HepG2 (cell line): ENCODE results near the gene PLCD4. TPM values are rescaled to one million over a fixed set of nuclear protein-coding genes. Genes with fewer than 3 reads are reported as not detected.

Source experiments
- CHD4 ChIP-seq: fragments of 200-600 bp; sonication (generic); IDR thresholded peaks from 2 replicates; pipeline ENCODE4 v1.7.0; 2017; ENCODE audit warnings: mild to moderate bottlenecking, low read length, borderline replicate concordance
- FOXJ3 ChIP-seq: sonication (generic); formaldehyde crosslinking; IDR thresholded peaks from 2 replicates; pipeline ENCODE4 v1.4.0; 2020; ENCODE audit warnings: missing genetic modification reagents, mild to moderate bottlenecking, borderline replicate concordance
- ISX ChIP-seq: sonication (generic); formaldehyde crosslinking; conservative IDR thresholded peaks from 2 replicates; pipeline ENCODE4 v1.5.0; 2020; ENCODE audit warnings: missing genetic modification reagents
- MBD4 ChIP-seq: IDR thresholded peaks from 2 replicates; pipeline ENCODE4 v1.6.1; 2012; ENCODE audit warnings: low read length, inconsistent platforms, borderline replicate concordance
- MEIS2 ChIP-seq: sonication (generic); formaldehyde crosslinking; IDR thresholded peaks from 2 replicates; pipeline ENCODE4 v1.9.0; 2021; ENCODE audit warnings: mild to moderate bottlenecking, missing genetic modification reagents
- NAIF1 ChIP-seq: sonication (generic); formaldehyde crosslinking; IDR thresholded peaks from 2 replicates; pipeline ENCODE4 v1.5.0; 2020; ENCODE audit warnings: mild to moderate bottlenecking, missing genetic modification reagents, borderline replicate concordance
- NFIC ChIP-seq: IDR thresholded peaks from 2 replicates; pipeline ENCODE4 v1.6.1; 2012; ENCODE audit warnings: mild to moderate bottlenecking, low read length, inconsistent platforms
- POLR2G ChIP-seq: fragments of 200-400 bp; formaldehyde crosslinking; IDR thresholded peaks from 2 replicates; pipeline ENCODE4 v1.6.1; 2018; ENCODE audit warnings: mild to moderate bottlenecking, low read depth, low read length, moderate library complexity
- RNF2 ChIP-seq: fragments of 450-650 bp; conservative IDR thresholded peaks from 2 replicates; pipeline ENCODE4 v1.6.1; 2016; ENCODE audit warnings: low read depth
- RORA ChIP-seq: sonication (generic); formaldehyde crosslinking; IDR thresholded peaks from 2 replicates; pipeline ENCODE4 v1.5.0; 2020; ENCODE audit warnings: mild to moderate bottlenecking, missing genetic modification reagents, moderate library complexity
- SMAD9 ChIP-seq: sonication (generic); formaldehyde crosslinking; IDR thresholded peaks from 2 replicates; pipeline ENCODE4 v1.5.1; 2020; ENCODE audit warnings: mild to moderate bottlenecking, missing genetic modification reagents
- SOX6 ChIP-seq, 2 experiments: fragments of 450-650 bp in 1 of 2; sonication (generic) in 1 of 2; formaldehyde crosslinking in 1 of 2; IDR thresholded peaks; 2 replicates each; pipeline versions ENCODE4 v1.4.0 to v1.6.1; 2017 to 2020; ENCODE audit warnings: antibody characterized with exemption in 1 of 2, mild to moderate bottlenecking in 1 of 2, missing genetic modification reagents in 1 of 2
- SRSF9 ChIP-seq: fragments of 200-400 bp; formaldehyde crosslinking; IDR thresholded peaks from 2 replicates; pipeline ENCODE4 v1.6.1; 2018; ENCODE audit warnings: borderline replicate concordance, mild to moderate bottlenecking, low read depth, low read length; ENCODE audit not compliant: insufficient read depth, poor library complexity, severe bottlenecking
- TRIM24 ChIP-seq: sonication (generic); formaldehyde crosslinking; IDR thresholded peaks from 2 replicates; pipeline ENCODE4 v1.8.0; 2022; ENCODE audit warnings: mild to moderate bottlenecking, missing genetic modification reagents
- ZFP36L2 ChIP-seq: sonication (generic); formaldehyde crosslinking; IDR thresholded peaks from 2 replicates; pipeline ENCODE4 v1.4.0; 2020; ENCODE audit warnings: missing genetic modification reagents
- ZFP82 ChIP-seq: sonication (generic); formaldehyde crosslinking; IDR thresholded peaks from 2 replicates; pipeline ENCODE4 v1.5.1; 2020; ENCODE audit warnings: mild to moderate bottlenecking, missing genetic modification reagents, borderline replicate concordance
- ZNF263 ChIP-seq: sonication (generic); formaldehyde crosslinking; IDR thresholded peaks from 2 replicates; pipeline ENCODE4 v1.4.0; 2020; ENCODE audit warnings: missing genetic modification reagents
- ZNF510 ChIP-seq: sonication (generic); formaldehyde crosslinking; IDR thresholded peaks from 2 replicates; pipeline ENCODE4 v1.4.0; 2020; ENCODE audit warnings: low read depth, mild to moderate bottlenecking, missing genetic modification reagents
- ZNF577 ChIP-seq: sonication (generic); formaldehyde crosslinking; IDR thresholded peaks from 2 replicates; pipeline ENCODE4 v1.4.0; 2020; ENCODE audit warnings: mild to moderate bottlenecking, low read depth, missing genetic modification reagents, borderline replicate concordance
- ZNF605 ChIP-seq: sonication (generic); formaldehyde crosslinking; IDR thresholded peaks from 2 replicates; pipeline ENCODE4 v1.8.0; 2022; ENCODE audit warnings: mild to moderate bottlenecking, missing genetic modification reagents
- ZNF619 ChIP-seq: sonication (generic); formaldehyde crosslinking; IDR thresholded peaks from 2 replicates; pipeline ENCODE4 v1.4.0; 2020; ENCODE audit warnings: mild to moderate bottlenecking, missing genetic modification reagents
- ZNF703 ChIP-seq: sonication (generic); formaldehyde crosslinking; IDR thresholded peaks from 2 replicates; pipeline ENCODE4 v1.5.1; 2020; ENCODE audit warnings: missing genetic modification reagents, mild to moderate bottlenecking, moderate library complexity, borderline replicate concordance
- polyA plus RNA-seq, 8 experiments: library from polyadenylated mRNA; depleted of rRNA in 3 of 8; stranded (reverse) in 7 of 8; unstranded in 1 of 8; fragments of >200 nt; fragmentation: Illumina TruSeq in 4 of 8; extraction: Trizol in 4 of 8; gene quantifications; 2 replicates each; pipeline versions ENCODE4 v1.2.1 to v1.2.3, GENCODE V29; 2011 to 2016; ENCODE audit warnings: low read depth in 4 of 8, missing spikeins in 1 of 8, mixed read lengths in 1 of 8; ENCODE audit not compliant: insufficient read depth in 1 of 8
- total RNA-seq, 5 experiments: library from RNA; depleted of rRNA; stranded (reverse); fragments of >200 nt; fragmentation: Illumina TruSeq; extraction: Trizol; gene quantifications; 2 replicates each; pipeline ENCODE4 v1.2.3, GENCODE V29; 2016; ENCODE audit warnings: low read depth in 1 of 5
- TF ChIP-seq, protein P1 (sequence below): sonication (generic); formaldehyde crosslinking; IDR thresholded peaks from 2 replicates; pipeline ENCODE4 v1.5.1; 2020; ENCODE audit warnings: missing genetic modification reagents, mild to moderate bottlenecking, borderline replicate concordance
- TF ChIP-seq, protein P2 (sequence below): sonication (generic); formaldehyde crosslinking; IDR thresholded peaks from 2 replicates; pipeline ENCODE4 v1.5.0; 2020; ENCODE audit warnings: mild to moderate bottlenecking, missing genetic modification reagents, moderate library complexity
- TF ChIP-seq, protein P3 (sequence below): sonication (generic); formaldehyde crosslinking; IDR thresholded peaks from 2 replicates; pipeline ENCODE4 v1.4.0; 2020; ENCODE audit warnings: missing genetic modification reagents

PLCD4 gene
- total and polyA plus RNA-seq, 2 of the 13 experiments (the other 11 are each of a cell fraction or from before 2014, with no cell fraction given), result 0.26 TPM; not detected in 1

DNA sequence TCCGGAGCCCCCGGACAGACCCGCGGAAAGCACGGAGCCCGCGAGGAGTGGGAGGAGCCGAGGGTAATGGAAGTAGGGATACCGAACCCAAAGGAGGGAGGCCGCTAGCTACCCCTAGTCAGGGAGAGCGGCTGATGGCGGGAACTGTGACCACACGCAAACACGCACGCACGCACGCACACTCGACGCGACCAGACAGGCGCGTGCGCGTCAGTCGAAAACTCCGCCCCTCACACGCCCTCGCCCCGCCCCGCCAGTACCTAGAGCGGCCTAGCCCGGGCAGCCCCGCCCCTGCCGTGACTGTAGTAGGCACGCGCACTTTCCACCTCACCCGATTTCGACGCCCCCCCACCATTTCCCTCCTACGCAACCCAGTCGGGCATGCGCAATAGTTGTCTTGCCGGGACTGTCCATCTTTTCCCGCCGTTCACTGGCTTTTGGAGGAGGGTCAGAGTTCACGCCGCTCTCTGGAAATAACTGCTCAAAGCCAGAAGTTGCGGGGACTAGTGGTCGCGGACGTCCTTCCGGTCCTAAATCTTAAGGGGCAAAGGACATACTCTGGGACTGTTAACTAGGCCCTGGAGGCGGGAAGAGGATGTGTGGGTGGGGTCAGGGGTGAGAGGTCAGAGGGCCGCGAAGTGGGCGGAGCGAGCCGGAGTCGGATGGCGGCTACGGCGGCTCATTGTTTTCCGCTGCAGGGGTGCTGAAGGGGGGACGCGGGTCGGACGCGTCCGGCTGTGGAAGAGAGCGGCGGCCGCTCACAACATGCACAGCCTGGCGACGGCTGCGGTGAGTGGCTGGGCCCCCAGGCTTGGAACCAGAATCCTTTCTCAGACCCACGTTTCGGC is 39.3 kb upstream of the PLCD4 start, which contains the start of the genes CNOT9 and USP37 (continued):
- peak; percentile 99 for TF ChIP-seq ZNF605
- TF ChIP-seq ZNF619, result no peak; the same call in 1 of the 2 replicates
- peak; percentile 68; the same call in 1 of the 2 replicates for TF ChIP-seq ZNF263 (CRISPR knock-in tag)
- TF ChIP-seq MBD4, result no peak
- peak; percentile 99 for TF ChIP-seq RNF2
- TF ChIP-seq, protein P1, sequence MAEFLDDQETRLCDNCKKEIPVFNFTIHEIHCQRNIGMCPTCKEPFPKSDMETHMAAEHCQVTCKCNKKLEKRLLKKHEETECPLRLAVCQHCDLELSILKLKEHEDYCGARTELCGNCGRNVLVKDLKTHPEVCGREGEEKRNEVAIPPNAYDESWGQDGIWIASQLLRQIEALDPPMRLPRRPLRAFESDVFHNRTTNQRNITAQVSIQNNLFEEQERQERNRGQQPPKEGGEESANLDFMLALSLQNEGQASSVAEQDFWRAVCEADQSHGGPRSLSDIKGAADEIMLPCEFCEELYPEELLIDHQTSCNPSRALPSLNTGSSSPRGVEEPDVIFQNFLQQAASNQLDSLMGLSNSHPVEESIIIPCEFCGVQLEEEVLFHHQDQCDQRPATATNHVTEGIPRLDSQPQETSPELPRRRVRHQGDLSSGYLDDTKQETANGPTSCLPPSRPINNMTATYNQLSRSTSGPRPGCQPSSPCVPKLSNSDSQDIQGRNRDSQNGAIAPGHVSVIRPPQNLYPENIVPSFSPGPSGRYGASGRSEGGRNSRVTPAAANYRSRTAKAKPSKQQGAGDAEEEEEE (CRISPR knock-in tag), result no peak
- TF ChIP-seq POLR2G, result peak; percentile 92
- TF ChIP-seq NAIF1 (CRISPR knock-in tag), result peak; percentile 96
- TF ChIP-seq ZFP82, result peak; percentile 86
- TF ChIP-seq ISX (CRISPR knock-in tag), result peak; percentile 80
- TF ChIP-seq FOXJ3, result no peak; the same call in none of the 2 replicates
- no peak for TF ChIP-seq NFIC
- TF ChIP-seq TRIM24 (CRISPR knock-in tag), result no peak
- peak; percentile 89 for TF ChIP-seq ZNF703 (CRISPR knock-in tag)
- TF ChIP-seq SMAD9 (CRISPR knock-in tag), result peak; percentile 95
- no peak for TF ChIP-seq SOX6 (IDR thresholded peaks at IDR 0.05)
- TF ChIP-seq SOX6 (CRISPR knock-in tag; IDR thresholded peaks at IDR 0.05), result peak; percentile 84
- TF ChIP-seq ZFP36L2 (CRISPR knock-in tag), result no peak; the same call in 1 of the 2 replicates
- TF ChIP-seq SRSF9, result no peak
- peak; percentile 46 for TF ChIP-seq MEIS2 (CRISPR knock-in tag)
- peak; percentile 93 for TF ChIP-seq ZNF510
- TF ChIP-seq CHD4, result no peak; the same call in 1 of the 2 replicates
- TF ChIP-seq ZNF577 (CRISPR knock-in tag), result no peak
- TF ChIP-seq, protein P2, sequence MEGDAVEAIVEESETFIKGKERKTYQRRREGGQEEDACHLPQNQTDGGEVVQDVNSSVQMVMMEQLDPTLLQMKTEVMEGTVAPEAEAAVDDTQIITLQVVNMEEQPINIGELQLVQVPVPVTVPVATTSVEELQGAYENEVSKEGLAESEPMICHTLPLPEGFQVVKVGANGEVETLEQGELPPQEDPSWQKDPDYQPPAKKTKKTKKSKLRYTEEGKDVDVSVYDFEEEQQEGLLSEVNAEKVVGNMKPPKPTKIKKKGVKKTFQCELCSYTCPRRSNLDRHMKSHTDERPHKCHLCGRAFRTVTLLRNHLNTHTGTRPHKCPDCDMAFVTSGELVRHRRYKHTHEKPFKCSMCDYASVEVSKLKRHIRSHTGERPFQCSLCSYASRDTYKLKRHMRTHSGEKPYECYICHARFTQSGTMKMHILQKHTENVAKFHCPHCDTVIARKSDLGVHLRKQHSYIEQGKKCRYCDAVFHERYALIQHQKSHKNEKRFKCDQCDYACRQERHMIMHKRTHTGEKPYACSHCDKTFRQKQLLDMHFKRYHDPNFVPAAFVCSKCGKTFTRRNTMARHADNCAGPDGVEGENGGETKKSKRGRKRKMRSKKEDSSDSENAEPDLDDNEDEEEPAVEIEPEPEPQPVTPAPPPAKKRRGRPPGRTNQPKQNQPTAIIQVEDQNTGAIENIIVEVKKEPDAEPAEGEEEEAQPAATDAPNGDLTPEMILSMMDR (CRISPR knock-in tag), result no peak; the same call in 1 of the 2 replicates
- no peak for TF ChIP-seq RORA
- TF ChIP-seq, protein P3, sequence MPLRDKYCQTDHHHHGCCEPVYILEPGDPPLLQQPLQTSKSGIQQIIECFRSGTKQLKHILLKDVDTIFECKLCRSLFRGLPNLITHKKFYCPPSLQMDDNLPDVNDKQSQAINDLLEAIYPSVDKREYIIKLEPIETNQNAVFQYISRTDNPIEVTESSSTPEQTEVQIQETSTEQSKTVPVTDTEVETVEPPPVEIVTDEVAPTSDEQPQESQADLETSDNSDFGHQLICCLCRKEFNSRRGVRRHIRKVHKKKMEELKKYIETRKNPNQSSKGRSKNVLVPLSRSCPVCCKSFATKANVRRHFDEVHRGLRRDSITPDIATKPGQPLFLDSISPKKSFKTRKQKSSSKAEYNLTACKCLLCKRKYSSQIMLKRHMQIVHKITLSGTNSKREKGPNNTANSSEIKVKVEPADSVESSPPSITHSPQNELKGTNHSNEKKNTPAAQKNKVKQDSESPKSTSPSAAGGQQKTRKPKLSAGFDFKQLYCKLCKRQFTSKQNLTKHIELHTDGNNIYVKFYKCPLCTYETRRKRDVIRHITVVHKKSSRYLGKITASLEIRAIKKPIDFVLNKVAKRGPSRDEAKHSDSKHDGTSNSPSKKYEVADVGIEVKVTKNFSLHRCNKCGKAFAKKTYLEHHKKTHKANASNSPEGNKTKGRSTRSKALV, result peak; percentile 30
